Retina (tissue), 1 donor: ENCODE measurements around the gene SLIT3.

Experiments
- DNase-seq: peaks from one replicate; pipeline ENCODE4 v3.0.0-alpha.2; 2016

SLIT3 gene

DNA sequence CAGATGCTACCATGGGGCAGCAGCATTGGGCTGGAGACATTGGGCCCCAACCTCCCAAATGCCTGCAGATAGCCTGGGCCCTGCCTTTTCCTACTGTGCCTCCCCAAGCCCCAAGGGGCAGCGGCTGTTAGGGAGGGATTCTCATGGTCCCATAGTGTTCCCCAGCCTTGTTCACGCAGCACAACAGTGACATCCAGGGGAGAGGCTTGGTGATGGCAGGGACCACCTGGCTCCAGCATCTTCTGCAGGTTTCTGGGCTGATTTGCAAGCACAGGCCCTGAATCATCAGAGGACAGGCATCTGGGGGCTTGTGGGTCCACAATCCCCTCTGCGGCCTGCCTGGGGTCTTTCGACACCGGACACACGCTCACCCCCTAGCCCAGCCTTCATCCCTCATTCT lies 354.6 kb downstream of the SLIT3 start:
- DNase-seq = peak; percentile 67

DNA sequence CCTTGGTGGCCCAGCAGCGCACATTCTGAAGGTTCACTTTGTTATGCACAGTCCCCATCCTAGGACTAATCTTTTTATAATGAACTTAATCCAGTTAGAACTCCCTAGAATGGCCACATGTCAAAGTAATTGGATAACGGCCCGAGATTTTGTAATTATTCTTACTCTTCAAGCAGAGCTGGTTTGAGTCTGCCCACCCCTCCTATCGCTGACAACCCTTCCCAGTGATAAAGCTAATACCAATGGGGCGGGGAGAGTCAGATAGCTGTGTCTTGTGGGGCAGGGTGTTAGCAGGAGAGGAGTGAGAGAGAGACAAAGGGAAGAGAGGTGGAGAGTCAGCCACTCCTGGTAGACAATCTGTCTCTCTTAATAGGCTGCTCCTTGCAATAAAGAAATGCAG lies 356.9 kb downstream of the SLIT3 start:
- DNase-seq = peak; percentile 58

DNA sequence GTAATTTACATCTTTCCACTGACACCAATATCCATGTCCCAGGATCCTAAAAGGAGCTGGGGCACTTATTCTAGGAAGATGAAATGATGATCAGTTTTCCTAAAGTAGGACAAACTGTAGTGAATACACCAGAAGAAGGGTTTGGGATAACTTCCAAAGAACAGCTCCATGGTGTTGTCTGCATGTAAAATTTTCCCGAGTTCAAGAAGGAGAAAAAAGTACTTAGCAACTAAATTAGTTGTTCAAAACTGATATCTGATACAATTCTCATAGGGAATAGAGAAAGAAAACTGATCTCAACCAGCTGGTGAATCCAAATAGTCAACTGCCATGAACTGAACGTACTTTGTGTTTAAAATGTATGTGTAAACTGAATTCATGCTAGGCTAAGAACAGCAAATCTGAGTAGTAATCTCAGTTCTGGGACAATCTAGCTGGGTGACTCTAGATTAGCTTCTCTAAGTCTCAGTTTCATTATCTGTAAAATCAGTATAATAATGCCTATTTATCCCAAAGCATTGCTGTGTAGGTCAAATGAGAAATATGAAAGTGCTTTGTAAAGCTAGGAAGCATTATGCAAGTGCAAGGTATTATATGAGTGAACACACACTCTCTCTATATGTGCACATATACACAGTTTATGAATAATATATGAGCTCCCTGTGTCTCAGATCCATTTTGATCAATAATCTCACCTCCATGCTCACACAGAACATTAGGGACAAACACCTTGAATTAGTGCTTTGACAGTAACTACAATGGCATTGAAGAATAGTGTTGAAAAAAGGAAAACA lies 357.7 kb downstream of the SLIT3 start:
- no peak for DNase-seq

DNA sequence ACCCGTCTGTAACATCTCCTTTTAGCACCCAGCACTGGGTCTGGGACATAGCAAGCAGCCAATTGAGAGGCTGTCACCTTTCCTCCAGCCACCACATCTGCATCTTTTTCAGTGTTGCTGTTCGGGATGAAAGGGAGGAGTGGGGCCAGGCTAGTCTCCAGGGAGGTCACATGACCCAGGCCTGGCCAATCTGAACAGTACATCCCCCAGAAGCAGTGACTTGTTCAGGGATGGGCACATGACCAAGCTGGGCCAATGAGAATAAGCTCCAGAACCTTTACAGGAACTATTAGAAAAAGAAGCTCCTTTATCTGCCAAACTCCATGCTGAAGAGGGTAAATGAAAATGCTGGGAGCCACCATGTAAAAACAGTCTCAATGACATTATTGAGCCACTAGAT lies 359.0 kb downstream of the SLIT3 start:
- no peak for DNase-seq

DNA sequence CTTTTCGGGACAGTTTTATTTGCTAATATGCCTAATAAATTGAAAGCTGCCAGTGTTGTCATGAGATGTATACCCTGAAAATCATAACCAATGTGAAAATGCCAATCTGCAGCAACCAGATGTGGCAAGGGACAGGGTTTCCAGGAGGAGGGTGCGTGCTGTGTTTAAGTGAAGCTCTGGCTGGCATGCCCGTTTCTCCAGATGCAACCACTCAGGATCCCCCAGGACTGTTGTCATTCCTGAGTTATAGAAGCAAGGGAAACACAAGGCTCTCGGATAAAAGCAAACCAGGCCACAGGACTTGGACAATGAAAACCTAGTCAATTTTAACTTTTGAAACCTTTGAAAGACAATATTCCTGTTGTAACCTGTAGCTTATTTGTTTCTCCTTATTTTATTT lies 360.2 kb downstream of the SLIT3 start:
- no peak for DNase-seq

DNA sequence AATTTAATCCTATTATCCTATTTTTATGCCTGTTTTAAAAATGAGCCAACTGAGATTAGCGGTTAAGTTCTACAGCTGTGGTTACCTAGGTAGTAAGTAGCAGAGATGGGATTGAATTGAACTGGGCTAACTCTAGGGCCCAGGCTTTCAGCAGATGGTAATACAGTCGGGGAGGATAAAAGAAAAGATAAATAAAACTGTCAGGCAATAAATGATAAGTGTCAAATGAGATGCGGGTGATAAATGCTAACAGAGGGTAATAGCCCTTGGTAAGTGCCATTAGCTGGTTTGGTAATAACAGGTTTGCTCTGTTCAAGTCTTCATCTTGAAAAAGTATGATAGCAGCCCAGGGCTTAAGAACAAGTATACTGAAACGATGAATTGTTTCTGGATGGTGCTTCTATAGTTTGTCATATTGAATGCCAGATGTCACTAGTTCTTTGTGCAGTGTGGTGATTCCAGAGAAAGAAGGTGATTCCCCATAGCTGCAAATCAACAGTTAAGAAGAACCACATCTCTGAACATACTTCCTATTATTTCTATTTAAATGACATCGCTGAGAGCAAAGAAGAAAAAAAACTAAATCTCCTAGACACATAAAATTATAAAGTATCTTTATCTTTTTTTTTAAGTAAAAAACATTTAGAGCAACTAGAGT lies 360.9 kb downstream of the SLIT3 start:
- DNase-seq = no peak

DNA sequence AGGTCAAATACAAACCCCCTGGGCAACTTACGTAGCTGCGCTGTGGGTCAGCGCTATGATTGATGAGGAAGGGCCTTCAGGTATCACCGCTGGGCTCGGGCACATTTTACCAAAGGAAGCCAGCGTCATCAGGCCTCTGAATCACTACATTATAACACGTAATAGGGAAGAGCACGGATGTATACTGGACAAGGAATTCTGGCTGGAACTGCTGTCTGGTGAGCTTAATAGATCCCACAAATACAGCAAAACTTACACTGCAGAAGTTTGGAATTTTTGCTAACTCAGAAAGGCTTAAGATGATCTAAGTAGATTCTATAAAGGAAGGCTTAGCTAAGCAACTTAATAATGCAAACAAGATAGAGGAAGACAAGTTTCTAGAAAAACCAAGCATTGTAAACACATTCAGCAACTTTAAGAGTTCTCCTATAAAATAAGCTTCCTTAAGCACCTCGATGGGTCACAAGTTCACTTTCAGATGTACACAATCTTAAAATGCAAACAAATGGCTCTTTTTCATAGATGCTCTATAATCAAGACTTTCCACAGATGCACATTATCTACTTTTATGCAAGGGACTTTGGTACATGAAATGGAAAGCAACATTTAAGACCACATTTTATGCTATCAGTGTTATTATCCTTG lies 361.7 kb downstream of the SLIT3 start:
- DNase-seq = no peak

DNA sequence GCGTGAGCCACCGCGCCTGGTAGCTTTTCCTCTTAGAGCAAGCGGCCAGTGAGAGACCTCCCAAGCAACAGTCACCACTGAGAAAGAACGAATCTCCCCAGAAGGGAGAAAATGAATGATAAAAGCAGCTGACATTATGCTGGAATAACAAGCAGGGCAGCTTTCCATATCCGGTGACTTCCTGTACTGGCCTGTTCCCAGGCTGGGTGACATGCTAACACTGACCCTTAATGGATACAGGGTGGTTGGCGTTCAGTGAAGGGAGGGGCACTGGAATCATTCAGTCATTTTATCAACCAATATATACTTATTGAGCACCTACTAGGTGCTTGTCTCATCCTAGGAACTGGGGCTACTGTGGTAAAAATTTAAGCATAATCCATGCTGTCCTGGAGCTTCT lies 364.4 kb downstream of the SLIT3 start:
- DNase-seq = no peak

DNA sequence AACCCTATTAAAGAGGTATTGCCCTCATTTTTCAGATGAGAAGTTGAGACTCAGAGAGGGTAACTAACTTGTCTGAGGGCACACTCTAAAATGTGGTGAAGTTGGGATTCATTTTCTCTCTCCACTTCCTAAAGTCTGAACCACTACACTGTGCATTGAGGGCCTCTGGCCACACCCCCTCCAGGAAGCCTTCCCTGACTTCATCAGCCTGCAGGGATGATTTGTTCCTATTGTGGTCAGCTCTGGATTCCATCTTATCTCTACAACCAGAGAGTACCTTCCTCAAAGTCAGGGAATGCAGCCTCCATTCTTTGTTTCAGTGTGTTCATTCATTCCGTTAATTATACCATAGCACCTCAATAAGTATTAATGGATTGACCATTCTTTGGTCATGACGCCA lies 365.8 kb downstream of the SLIT3 start:
- no peak for DNase-seq

DNA sequence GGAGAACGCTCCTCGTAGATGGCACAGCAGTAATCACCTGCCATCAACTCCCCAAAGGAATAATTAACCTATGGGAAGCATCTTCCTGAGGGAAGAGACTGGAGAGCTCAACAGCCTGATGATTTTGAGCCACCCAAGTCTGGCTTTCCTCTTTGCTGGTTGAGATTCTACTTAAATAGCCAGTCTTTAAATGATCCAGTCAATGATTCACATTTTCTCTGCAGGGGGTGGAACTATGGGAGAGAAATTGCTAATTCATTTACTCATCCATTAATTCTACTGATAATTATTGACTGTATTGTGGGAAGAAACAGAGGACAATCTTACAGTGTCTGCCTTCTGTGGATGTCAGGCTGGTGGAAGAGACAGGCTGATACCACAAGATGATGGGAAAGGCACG lies 366.8 kb downstream of the SLIT3 start:
- no peak for DNase-seq

DNA sequence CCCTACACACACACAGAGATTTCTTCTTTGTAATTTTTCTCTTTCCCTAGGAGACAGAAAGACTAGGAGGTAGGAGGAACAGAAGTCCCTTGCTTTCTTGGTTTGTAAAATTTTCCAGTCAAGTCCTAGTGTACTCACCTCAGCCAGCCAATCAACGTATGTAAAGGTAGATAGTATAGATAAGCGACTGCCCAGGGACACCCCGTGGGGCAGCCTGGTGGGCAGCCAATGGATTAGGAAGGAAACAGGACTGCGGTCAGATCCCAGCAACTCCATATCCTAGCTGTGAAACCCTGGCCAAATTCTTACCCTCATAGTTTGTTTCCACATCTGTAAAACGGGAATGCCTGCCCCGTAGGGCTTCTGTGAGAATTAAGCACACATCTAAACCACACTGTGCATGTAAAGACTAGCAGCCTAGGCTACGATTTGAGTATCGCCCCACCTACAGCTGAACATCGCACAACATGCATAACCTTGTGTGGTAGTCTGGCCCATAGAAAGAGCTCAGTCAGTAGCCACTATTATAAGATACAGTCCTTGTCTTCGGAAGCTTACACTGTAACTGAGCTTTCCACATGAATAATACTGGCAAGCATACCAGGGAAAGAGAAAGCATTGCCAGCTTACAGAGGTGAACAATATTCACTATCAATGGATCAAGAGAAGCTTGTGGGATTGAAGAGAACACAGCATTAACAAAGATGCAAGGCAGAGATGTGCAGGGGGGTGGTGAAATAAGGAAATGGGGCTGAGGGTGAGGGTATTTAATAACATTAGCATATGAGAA lies 368.3 kb downstream of the SLIT3 start:
- no peak for DNase-seq

DNA sequence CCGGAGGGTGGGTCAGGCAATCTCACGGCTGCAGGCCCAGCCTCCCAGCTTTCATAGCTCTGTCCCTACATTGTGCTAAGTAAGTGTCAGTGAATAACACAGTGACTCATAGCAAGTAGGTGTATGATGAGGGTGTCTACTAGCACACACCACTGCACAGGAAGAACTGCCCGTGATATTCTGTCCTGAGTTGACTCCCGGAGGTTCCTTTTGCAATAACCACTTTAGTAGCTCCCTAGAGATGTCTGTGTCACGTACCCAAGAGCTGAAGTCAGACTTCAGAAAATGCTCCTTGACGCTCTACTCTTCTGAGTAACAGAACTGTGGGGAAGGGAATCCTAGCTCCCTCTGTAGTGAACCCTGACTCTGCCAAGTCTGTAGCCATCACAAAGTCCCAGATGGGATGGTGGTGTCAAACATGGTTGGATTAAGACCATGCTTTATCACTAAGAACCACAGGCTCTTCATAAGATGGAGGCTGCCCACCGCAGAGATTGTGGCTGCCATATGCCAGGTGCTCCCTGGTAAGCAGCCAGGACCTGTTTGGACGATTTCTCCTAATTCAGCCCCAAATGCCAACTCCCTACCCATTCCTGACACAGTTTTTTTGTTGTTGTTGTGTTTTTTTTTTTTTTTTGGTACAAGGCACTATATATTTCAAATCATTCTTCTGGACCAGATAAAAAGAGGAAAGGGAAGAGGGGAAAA lies 369.1 kb downstream of the SLIT3 start:
- no peak for DNase-seq

DNA sequence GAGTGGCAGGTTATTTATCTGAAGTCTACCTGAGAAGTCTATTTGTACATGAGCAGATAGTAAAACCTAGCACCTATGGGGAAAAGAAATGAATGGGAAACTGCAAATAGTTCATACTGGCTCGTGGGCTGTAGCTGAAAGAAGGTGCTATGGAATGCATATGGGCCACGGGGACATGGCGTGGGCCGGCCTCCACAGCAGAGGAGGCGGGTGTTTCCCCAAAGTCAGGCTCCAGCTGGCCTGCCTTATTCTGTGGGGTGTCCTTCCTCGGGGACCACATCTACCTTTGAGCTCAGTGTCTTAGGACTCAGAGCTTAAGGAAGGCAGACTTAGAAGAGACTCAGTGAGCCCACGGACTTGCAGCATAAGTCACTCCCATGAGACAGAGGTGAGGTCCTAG lies 371.3 kb downstream of the SLIT3 start:
- no peak for DNase-seq

DNA sequence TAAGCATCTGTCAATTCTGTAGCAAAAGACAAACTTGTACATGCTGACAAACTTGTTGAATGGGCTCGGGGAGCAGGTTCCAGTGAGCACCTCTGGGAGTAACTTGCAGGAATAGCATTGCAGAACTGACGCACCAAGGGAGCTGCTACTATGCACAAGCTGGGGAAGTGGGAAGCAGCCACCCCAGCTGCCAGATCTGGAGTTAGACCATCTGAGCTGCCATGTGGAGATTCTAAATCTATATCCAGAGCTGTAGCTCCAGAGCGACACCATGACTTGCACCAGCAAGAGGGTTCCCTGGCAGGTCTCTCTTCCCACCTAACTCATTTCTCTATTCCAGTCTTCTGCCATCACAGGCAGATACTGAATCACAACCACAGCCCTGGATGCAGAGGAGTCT lies 375.8 kb downstream of the SLIT3 start:
- no peak for DNase-seq

DNA sequence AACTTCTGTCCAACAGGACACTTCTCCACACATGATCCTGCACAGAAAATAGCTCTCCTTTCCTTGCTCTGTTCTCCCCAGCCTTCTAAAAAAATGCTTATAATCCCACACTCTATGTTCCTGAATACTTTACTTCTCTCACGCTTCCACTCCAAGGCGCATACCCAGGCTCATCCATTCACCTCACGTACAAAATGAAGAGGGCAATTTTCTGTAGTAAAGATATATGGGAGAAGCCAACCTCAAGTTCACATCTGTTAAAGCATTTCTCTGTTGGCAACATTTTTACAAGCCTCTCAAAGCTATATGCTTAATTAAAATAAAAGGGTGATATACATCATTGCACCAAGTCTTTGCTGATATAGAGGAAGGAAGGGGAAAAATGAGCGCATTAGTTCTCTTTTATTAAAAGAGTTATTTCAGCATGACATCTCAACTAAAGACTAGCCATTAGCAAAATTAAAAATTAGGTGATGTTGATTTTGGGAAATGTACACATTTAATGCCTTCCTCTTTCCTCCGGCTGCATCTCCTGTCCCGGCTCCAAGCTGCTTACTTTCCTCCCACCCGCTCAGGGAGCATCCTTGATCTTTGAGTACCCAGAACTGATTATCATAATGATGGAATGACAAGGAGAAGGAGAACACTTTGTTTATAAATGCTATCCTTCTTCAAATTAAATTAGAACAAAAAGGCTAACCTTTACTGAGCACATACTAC lies 379.6 kb downstream of the SLIT3 start:
- no peak for DNase-seq

DNA sequence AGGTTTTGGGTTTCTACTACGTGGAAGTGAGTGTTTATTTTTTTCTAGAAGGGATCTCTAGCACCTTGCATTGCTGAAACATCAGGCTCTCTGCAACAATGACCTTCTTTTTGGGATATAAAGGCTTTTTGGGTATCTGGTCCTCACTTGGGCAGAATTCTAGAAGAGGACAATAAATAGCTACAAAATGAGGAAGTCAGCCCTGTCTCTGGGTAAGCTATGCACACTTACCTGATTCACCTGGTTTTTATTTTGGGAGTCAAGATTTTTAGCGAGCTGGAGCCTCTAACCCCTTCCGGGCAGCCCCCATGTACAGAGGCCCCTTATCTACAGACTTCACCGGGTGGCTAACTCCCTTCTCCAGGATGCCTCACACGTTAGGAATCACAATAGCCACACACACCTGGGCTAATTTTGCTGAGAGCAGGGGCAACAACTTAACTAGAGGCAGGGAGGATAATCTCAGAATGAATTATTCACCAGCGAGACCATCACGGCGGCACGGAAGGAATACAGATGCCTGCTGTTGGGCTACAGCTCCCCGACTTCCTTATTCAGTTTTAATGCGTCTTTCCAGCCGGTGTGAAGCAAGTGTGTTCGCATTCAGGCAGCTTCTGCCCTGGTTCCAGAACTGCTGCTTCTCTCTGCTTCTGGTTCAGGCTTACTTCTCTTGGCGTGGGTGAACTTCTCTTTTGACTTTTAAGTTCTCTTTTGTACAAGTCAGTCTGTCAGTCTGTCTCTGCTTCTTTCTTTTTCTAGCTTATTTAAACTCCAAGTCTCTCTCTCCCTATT lies 380.7 kb downstream of the SLIT3 start:
- DNase-seq = no peak

DNA sequence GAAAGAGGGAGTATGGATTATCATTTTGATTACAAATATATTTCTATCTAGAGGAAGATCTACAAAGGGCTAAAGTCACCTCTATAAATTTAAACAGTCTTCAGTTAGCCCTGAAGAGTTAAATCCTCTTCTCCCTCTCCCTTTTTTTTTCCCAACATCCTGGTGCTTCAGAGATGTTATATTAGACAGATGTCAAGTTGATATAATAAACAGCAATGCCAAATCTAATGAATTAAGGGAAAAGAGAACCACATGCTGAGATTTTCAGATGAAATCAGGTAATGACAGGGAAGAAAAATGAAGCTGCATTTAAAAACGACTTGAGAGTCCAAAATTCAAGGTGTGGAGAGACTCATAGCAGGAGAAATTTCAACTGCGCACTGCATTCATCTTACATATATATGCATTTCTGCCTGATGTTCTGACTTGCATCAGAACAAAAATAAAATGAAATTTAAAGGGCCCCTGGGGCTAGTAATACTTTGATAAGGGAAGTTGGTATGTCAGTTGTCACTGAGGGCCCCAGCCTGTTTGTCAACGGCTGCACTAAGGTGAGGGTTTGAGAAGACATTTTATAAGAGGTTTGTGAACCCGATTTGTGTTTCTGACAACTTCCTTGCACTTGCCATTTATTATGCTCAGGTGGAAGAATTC lies 382.9 kb downstream of the SLIT3 start:
- no peak for DNase-seq

DNA sequence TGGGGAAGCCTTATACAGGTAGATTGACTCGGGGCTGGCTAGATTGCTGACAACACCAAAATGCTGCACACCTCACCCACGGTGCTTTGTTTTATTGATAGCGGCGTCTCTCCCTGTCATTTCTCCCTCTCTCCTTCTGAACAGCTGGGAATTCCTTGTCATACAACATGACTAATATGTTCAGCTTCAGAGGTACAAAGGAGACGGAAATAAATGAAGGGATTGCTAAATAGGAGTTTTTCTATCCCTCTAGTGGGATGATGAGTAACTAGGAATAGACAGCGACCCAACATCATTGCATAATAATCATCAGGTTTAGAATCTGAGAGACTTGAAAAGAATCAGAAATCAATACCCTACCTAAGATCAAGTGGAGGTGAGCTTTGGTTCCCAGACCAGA lies 384.1 kb downstream of the SLIT3 start:
- DNase-seq = no peak

DNA sequence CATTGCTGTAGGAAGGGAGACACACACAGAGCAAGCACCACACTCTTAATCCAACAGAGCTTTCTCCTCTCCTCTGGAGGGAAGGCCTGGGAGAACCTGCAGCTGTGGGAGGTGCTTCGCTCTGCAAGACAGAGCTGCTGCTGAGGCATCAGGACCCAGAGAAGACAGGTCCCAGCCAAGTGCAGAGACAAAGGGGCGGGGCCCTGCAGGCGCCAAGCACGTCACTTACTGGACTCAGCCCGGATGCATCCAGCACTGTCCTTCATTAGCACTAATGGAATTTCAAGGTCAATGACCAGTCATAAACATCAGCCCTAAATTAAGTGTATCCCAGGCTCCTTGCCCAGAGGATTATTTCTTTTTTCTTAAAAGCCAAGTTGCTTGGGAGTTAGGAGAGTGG lies 384.7 kb downstream of the SLIT3 start:
- peak; percentile 52 for DNase-seq

DNA sequence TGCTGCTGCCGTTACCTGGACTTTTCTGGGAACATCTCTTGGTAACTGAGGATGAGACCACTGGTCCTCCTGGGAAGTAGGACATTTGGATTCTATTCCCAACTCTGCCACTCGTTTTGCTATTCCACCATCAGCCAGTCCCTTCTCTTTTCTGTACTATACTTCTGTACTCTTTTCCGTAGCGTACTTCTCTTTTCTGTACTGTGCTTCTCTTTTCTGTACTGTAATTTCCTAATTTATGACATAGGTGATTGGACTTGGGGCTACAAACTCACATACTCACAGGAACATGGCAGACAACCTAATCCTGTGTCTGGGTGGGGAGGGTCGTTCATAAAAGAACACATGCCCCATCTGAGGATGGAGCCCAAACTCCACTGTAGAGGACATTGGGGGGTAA lies 386.4 kb downstream of the SLIT3 start:
- no peak for DNase-seq

DNA sequence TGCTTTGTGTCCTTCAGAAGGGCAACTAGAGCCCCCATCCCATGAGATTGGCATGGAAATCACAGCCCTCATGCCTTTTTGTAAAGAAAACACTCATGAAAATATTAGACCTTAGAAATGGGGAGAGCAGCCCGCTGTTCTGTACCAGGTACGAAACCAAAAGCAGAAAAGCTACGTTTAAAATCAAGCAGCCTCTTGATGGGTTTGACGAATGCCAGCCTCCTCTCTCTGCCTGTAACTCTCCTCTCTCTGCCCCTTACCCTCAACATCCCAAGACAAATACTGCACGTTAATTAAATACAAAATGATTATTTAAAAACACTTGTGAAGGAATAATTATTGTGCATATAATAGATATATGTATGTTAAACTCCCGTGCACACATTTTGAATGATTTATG lies 390.1 kb downstream of the SLIT3 start:
- DNase-seq = no peak
